MCF 10A (cell line): ENCODE measurements around the gene CRYL1. TPM values are rescaled to one million over a fixed set of nuclear protein-coding genes. Genes with fewer than 3 reads are reported as not detected.

Experiments
- BruUV-seq: library from RNA; stranded (reverse); fragments of 400-500 nt; replicated peaks from 2 replicates; lab custom pipeline; 2021; lab: Mats Ljungman, UMichigan
- CTCF ChIA-PET: fragments of 300-600 bp; sonication (Branson Sonifier 250); formaldehyde crosslinking; extraction: SDS; loops from one replicate; lab custom pipeline; 2021; ENCODE audit warnings: antibody characterized with exemption, inconsistent platforms; lab: Yijun Ruan, JAX
- POLR2A ChIA-PET: fragments of 300-600, 350-650 bp; sonication (Branson Sonifier 250); formaldehyde crosslinking; extraction: SDS; loops from one replicate; lab custom pipeline; 2020; ENCODE audit warnings: antibody characterized with exemption, inconsistent platforms; lab: Yijun Ruan, JAX
- DNase-seq: peaks from one replicate; pipeline ENCODE4 v3.0.0-alpha.2; 2018; ENCODE audit not compliant: unreplicated experiment
- H3K27ac Mint-ChIP-seq: one replicate; pipeline ENCODE4 v1.8.0; 2022; ENCODE audit warnings: mild to moderate bottlenecking, low read depth, mixed read lengths; ENCODE audit not compliant: unreplicated experiment
- H3K27me3 Mint-ChIP-seq: one replicate; pipeline ENCODE4 v1.8.0; 2022; ENCODE audit warnings: mixed read lengths; ENCODE audit not compliant: insufficient read depth, unreplicated experiment
- H3K36me3 Mint-ChIP-seq: one replicate; pipeline ENCODE4 v1.8.0; 2022; ENCODE audit warnings: mild to moderate bottlenecking, moderate library complexity, mixed read lengths; ENCODE audit not compliant: insufficient read depth, unreplicated experiment
- H3K4me1 Mint-ChIP-seq: one replicate; pipeline ENCODE4 v1.8.0; 2022; ENCODE audit warnings: mixed read lengths; ENCODE audit not compliant: insufficient read depth, unreplicated experiment
- H3K4me3 Mint-ChIP-seq: one replicate; pipeline ENCODE4 v1.8.0; 2022; ENCODE audit warnings: mild to moderate bottlenecking, moderate library complexity, mixed read lengths; ENCODE audit not compliant: unreplicated experiment
- H3K9me3 Mint-ChIP-seq: one replicate; pipeline ENCODE4 v1.8.0; 2022; ENCODE audit warnings: mixed read lengths; ENCODE audit not compliant: unreplicated experiment
- intact Hi-C: fragments of 100-400 bp; cut with micrococcal nuclease; formaldehyde crosslinking; loops from 2 replicates; pipeline ENCODE4 v1.14.1; 2022
- total RNA-seq: library from RNA; stranded (reverse); gene quantifications from 2 replicates; pipeline ENCODE4 v1.2.3, GENCODE V29; 2022
- TF ChIP-seq, protein P1 (sequence below): fragments of 200-600 bp; IDR thresholded peaks from one replicate; pipeline ENCODE4 v1.8.0; 2022; ENCODE audit warnings: antibody characterized with exemption, mild to moderate bottlenecking; ENCODE audit not compliant: unreplicated experiment

The CRYL1 gene
- total RNA-seq, 1 experiment from 2014 or later: 15.1 TPM

DNA sequence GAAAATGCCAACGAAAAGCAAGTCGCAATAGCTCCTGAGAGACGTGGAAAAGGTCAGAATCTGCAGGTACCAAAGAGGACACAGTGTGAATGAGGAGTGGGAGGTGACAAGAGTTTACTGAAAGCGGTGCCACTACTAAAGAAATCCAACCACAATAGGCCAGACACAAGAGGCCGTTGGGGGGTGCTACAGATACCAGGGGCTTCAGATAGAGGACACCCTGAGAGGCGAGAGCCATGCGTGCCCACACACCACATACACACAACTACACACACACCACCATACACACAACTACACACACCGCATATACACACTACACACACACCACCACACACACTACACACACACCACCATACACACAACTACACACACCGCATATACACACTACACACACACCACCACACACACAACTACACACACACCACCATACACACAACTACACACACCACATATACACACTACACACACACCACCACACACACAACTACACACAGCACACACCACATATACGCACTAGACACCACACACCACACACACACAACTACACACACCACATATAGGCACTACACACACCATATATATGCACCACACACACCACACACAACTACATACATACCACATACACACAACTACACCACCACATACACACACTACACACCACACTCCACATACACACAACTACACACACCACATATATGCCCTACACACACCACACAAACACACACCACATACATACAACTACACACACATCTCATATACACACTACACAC lies 28.5 kb downstream of the CRYL1 start:
- no peak for DNase-seq
- ChIA-PET CTCF (interaction anchor here (0.6 to 6.0 kb wide), 5 partner anchors 171 to 429 kb away, joined by 3 to 76 read pairs (median 4); no protein-coding TSS in a partner anchor), POLR2A (no interaction called here)
- peaks cover 4% of the 10 kb centered on the region for H3K36me3 Mint-ChIP-seq
- no peak overlapping the region for H3K4me3 Mint-ChIP-seq
- H3K4me1 Mint-ChIP-seq: peaks cover 6% of the 10 kb centered on the region
- intact Hi-C loops: no loop called here
- TF ChIP-seq, protein P1, sequence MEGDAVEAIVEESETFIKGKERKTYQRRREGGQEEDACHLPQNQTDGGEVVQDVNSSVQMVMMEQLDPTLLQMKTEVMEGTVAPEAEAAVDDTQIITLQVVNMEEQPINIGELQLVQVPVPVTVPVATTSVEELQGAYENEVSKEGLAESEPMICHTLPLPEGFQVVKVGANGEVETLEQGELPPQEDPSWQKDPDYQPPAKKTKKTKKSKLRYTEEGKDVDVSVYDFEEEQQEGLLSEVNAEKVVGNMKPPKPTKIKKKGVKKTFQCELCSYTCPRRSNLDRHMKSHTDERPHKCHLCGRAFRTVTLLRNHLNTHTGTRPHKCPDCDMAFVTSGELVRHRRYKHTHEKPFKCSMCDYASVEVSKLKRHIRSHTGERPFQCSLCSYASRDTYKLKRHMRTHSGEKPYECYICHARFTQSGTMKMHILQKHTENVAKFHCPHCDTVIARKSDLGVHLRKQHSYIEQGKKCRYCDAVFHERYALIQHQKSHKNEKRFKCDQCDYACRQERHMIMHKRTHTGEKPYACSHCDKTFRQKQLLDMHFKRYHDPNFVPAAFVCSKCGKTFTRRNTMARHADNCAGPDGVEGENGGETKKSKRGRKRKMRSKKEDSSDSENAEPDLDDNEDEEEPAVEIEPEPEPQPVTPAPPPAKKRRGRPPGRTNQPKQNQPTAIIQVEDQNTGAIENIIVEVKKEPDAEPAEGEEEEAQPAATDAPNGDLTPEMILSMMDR: no peak
- H3K27me3 Mint-ChIP-seq: no peaks in the 10 kb centered on the region
- no TSS peak for BruUV-seq
- H3K9me3 Mint-ChIP-seq: no peaks in the 10 kb centered on the region
- no peak overlapping the region for H3K27ac Mint-ChIP-seq

DNA sequence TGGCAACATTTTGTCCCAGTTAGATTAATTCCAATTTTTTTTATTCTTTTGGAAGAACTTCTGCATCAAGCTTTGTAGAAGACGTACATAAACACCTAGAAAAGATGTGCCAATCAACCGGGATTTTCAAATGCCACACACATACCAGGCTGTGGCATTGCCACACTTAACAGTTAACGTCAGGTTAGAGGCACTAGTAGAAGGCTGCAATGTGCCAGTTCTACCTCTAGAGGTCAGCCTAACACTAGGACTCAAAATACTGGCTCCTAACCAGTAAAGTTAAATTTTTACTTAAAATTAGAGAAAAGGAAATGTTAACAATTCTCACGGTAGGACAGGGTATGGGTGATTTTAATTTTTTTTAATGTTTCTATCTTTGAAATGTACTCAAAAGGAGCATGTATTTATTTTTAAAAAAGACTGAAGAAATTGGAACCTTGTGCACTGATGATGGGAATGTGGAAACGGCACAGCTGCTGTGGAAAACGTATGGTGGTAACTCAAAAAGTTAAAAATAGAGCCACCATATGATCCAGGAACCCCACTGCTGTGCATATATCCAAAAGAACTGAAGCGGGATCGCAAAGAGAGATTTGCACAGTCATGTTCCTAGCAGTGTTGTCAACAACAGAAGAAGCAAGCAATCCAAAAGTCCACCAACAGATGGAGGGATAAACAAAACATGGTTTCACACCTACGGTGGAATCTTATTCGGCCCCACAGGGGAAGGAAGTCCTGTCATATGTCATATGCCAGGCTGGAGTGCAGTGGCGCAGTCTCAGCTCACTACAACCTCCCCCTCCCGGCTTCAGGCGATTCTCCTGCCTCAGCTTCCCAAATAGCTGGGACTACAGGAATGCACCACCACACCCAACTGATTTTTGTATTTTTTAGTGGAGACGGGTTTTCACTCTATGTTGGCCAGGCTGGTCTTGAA lies 30.3 kb downstream of the CRYL1 start:
- Mint-ChIP-seq H3K4me3 (no peak overlapping the region), H3K27me3 (no peaks in the 10 kb centered on the region), H3K36me3 (no peaks in the 10 kb centered on the region), H3K4me1 (peaks cover 13% of the 10 kb centered on the region), H3K27ac (no peak overlapping the region), H3K9me3 (no peaks in the 10 kb centered on the region)
- CTCF ChIA-PET: interaction anchor here (0.6 to 6.0 kb wide), 37 partner anchors 8 to 983 kb away, joined by 3 to 76 read pairs (median 4); no protein-coding TSS in a partner anchor
- TF ChIP-seq, protein P1: peak; percentile 91
- POLR2A ChIA-PET: no interaction called here
- intact Hi-C loops: loop anchor here (1.0 to 2.0 kb wide), 4 partner anchors 213 to 430 kb away; no protein-coding TSS in a partner anchor
- BruUV-seq: no TSS peak
- peak; percentile 77 for DNase-seq

DNA sequence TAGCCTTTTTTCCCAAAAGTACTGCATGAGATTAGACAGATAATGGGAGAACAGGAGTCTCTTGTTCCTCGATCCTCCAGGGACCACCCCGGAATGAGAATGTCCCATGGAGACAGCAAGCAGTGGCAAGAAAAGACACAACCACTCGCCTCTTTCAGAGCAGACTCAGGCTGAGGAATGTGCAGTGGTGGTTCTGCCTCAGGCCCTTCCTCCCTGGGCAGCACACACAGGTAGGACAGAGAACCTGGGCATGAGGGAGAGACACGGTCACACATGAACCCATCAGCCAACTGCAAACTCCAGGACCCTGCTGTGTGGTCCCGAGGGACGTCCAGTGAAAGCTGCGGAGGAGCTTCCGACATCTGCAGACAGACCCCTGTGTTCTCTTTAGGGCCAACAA lies 31.0 kb downstream of the CRYL1 start:
- peaks cover 4% of the 10 kb centered on the region for H3K36me3 Mint-ChIP-seq
- no peak overlapping the region for H3K27ac Mint-ChIP-seq
- POLR2A ChIA-PET: interaction anchor here (1.1 to 1.3 kb wide), 2 partner anchors 30 to 431 kb away, joined by 3 to 4 read pairs; no protein-coding TSS in a partner anchor
- no TSS peak for BruUV-seq
- CTCF ChIA-PET: interaction anchor here (0.6 to 6.0 kb wide), 30 partner anchors 10 to 983 kb away, joined by 3 to 76 read pairs (median 4); no protein-coding TSS in a partner anchor
- no peaks in the 10 kb centered on the region for H3K27me3 Mint-ChIP-seq
- no peaks in the 10 kb centered on the region for H3K9me3 Mint-ChIP-seq
- H3K4me3 Mint-ChIP-seq: no peak overlapping the region
- H3K4me1 Mint-ChIP-seq: peaks cover 13% of the 10 kb centered on the region
- no peak for DNase-seq
- intact Hi-C loops: loop anchor here (1.0 to 2.0 kb wide), 4 partner anchors 214 to 431 kb away; no protein-coding TSS in a partner anchor
- TF ChIP-seq, protein P1: no peak
